Measurements from ENCODE around the gene CDH11.
A peak's percentile ranks its signal among the peaks of the same experiment; 100 is the strongest.

Gene CDH11

DNA sequence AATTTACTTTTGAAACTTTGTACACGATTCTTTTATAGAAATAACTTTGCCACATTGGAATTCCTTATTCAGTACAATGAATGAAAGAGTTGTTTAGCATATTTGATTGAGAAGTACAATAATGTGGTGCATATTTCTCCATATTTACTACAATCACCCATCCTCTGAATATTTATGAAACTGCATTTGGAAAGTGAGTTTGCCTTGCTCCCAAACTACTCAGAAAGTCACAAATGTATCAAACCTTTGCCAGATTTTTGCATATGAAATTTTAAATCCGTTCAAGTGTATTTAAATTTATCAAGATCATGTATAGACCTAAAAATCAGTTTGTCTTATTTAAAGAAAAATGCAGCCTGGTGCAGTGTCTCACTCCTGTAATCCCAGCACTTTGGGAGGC lies 148.7 kb downstream of the CDH11 start:
- DNase-seq, result no peak

- DNase-seq, result no peak
These were observed 150.7 kb downstream of the CDH11 start for GRCh38 chr16:64971171-64971570.

DNA sequence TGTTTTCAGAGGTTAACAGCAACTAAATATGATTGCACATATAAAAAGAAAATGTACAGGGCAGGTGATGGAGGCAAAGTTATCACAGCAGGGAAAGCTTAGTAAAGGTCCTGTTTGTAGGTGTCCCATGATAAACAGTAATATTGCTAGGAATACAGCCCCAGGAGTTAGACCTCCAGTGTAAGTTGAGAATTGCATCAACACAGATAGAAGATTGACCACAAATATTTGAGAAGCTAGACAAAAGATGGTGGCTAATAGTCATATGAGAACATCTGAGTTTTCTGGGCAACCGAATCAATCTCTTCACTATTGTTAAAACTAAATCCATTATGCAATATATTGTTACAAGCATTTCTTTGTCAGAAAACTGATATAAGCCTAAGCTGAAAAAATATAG lies 152.6 kb downstream of the CDH11 start:
- DNase-seq, result peak; percentile 28

DNA sequence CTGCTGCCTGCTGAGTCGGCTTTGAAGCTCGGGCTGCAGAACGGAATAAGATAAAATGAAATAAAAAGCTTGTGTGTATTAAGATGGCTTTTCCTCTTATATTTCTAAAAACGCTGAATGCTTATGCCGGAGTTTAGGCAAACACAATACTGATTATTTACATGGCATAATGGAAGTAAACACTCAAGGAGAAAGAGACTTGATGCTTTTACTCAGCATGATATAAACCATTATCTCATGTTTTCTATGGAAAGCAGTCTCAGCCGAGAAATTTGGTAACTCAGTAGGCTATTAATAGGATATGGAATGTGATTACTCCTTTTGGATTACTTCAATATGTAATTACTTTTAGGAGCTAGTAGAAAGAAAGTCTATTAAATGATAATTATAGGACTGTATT lies 153.3 kb downstream of the CDH11 start:
- no peak for DNase-seq

- peak; percentile 91 for DNase-seq
These were observed 157.7 kb downstream of the CDH11 start for GRCh38 chr16:64964126-64964540.

GRCh38 chr16:64962786-64963185 lies 159.1 kb downstream of the CDH11 start:
- DNase-seq, result peak; percentile 41

DNA sequence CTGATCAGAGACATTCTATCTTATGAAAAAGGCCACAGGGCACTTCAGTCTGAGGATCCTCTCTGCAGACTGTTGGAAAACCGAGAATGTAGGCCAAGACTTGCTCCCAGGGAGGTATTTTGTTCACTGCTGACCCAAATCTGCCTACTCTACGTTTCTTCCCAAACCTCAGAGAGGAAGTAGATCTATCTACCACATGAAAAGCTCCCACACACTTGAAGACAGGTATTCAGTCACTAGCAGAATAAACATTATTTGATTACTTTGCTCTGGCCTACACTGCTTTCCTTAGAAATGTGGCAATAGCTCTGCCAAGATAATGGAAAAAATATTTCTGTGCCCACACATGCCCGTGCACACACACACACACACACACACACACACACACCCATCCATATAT lies 164.6 kb downstream of the CDH11 start:
- no peak for DNase-seq

- peak; percentile 72 for DNase-seq
These were observed 169.7 kb downstream of the CDH11 start for GRCh38 chr16:64952177-64952576.

DNA sequence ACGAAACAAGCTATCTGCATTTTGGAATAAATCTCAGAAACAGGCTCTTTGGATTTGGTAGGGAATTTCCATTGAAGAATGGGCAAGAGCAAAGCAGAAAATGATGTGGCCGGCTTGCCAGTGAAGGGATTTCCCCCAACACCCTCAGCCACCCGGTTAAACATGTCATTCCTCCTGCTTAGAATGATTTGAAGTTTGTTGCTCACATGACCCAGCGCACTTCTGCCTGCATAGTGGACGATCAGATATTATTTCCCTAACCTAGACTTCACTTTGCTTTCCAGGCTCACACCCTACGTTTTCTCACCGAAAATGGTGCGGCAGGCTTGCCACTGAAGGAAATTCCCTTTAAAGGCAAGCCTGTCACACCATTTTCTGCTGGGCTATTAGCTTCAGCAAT lies 170.7 kb downstream of the CDH11 start:
- DNase-seq, result no peak

DNA sequence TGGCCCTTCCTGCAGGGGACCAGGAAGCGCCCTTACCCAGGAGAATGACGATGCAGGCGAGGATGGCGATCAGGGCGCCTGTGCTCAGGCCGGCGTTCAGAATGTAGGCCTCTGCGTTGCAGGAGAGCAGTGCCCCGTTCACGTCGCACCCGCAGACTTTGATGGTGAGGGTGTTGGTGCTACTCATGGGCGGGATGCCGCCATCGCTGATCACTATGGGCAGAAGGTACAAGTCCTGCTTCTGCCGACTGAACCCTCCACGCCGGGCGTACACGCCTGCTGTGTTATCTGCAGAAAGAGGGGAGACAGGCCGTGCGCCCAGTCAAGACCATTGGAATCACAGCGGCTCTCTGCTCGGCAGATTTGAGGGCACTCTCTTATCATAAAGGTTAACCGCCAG lies 171.1 kb downstream of the CDH11 start:
- no peak for DNase-seq

- no peak for DNase-seq
These were observed 171.6 kb downstream of the CDH11 start for GRCh38 chr16:64950262-64950661.

DNA sequence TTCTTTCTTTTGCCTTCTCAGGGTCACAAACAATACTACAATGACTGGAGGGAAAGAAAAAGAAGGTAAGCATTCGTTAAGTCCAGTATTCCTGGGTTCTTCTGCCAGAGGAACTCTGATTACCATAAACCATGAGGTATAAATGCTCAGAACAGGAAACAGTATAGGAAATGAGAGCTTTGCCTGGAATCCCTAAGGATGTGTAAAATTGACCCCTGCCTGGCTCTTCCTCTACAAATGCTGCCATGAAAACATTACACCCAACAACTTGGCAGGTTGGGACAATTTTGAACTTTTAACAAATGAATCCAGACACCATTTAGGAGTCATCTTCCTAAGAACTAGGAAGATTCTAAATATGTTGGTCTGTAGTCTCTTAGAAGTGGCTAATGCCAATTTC lies 173.8 kb downstream of the CDH11 start:
- no peak for DNase-seq

- no peak for DNase-seq
These were observed 174.2 kb downstream of the CDH11 start for GRCh38 chr16:64947651-64948050.

- no peak for DNase-seq
These were observed 188.0 kb downstream of the CDH11 start for GRCh38 chr16:64933885-64934284.

DNA sequence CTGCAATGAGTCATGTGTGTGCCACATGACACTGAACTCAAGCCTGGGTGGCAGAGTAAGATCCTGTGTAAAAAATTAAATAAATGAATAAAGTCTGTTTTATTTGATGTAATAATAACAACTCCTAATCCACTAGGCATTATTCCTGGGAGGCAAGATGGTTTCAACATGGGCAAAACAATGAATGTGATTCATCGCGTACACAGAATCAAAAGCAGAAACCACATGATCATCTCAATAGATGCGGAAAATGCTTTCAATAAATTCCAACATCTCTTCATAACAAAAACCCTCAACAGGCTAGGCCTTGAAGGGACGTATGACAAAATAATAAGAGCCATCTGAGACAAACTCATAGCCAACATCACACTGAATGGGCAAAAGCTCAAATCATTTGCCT lies 195.4 kb downstream of the CDH11 start:
- DNase-seq, result no peak

- no peak for DNase-seq
These were observed 196.7 kb downstream of the CDH11 start for GRCh38 chr16:64925166-64925565.

DNA sequence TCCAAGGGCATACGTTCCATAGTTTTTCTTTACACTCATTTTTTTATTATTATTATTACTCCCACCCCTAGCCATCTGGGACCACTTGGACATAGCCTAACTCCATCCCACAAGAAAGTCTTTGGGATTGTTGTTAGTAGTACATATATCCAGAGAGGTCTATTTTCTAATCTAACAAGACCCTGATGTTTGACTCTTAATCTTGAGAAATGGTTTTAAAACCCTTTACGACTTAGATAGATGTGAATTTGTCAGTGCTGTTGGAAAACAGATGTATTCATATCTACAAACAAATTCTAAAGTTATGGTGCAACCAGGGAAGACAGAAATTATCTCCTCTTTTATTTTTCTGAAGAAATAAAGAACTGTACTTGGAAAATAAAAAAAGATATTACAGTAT lies 197.8 kb downstream of the CDH11 start:
- no peak for DNase-seq

DNA sequence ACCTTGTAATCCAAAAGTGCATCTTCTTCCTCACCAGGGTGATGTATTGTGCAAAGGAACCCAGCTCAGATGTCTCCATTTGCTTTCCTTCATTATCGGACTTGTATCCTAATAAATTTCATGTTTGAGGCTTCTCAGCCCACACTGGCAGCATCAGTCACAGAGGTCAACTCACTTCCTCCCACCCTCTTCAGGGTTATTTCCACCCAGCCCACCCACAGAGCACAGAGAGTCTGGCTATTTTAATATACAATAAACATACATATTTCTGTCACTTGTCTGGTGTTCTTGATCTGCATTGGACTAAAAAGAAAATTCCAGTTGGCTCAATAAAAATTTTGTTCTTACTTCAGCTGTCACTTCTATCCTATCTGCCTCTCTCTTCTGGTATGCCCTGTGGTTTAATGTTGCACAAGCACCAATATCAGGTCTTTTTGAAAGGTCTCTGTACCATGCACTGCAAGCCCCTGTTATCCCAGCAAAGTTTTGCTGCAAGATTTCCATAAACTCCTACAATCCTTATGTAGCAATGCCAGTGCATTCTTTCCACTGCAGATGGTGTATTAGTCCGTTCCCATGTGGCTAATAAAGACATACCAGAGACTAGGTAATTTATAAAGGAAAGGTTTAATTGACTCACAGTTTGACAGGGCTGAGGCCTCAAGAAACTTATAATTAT lies 201.8 kb downstream of the CDH11 start:
- DNase-seq, result peak; percentile 29

GRCh38 chr16:64919141-64919540 lies 202.7 kb downstream of the CDH11 start:
- no peak for DNase-seq

DNA sequence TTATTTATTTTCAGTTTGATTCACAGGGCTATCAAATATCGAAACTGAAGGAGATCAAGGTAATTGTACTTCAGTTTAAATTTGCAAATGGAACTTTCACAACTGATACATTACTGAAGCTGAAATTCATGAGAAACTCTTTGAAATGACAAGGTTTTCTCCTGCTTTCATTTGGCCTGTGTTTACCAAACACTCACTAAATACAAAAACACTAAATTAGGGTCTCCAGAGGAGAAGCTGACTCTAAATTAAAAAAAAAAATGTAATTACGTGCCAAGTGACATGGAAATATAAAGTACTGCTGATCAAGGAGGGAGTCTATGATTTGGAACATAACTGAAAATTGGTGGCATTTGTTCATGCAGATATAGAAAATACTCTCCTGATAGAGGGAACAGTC lies 205.8 kb downstream of the CDH11 start:
- DNase-seq, result no peak

DNA sequence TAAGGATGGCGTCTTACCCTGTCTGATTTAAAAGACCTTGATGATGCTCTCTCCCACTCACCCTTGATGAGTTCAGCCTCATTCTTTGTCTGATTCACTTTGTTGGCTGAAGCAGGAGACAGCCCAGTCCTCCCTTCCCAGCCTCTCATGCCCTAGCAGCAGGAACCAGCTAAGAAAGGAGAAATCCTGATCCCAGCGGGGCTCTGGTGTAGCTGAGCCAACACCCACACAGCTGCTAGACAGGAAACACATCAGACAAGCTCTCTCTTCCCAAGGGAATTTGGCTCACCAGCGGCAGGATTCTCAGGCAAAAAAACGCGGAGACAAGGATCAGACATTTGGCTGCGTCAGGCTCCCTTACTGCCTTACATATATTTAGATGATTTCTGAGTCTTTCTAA lies 211.5 kb downstream of the CDH11 start:
- peak; percentile 98 for DNase-seq

GRCh38 chr16:64907844-64908243 lies 214.0 kb downstream of the CDH11 start:
- DNase-seq, result no peak

GRCh38 chr16:64903770-64904169 lies 218.1 kb downstream of the CDH11 start:
- no peak for DNase-seq

GRCh38 chr16:64900517-64900916 lies 221.3 kb downstream of the CDH11 start:
- no peak for DNase-seq

DNA sequence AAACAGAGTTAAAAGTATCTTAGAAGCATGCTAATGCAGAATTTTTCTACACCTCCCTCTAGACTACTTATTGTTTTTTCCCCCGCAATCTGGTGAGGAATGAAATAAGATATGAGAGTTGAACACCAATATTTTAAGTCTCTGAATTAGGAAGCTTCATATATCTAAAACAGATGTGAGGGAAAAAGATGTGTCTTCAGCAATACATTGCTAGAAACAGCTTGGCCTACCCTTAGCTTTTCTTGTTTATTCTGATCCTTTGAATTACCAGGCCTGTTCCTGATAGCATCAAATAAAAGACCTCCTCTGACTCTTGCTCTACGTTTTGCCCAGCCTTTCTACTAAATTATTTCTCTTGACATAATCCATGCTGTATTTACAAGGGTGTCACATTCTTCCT lies 221.8 kb downstream of the CDH11 start:
- DNase-seq, result peak; percentile 38

DNA sequence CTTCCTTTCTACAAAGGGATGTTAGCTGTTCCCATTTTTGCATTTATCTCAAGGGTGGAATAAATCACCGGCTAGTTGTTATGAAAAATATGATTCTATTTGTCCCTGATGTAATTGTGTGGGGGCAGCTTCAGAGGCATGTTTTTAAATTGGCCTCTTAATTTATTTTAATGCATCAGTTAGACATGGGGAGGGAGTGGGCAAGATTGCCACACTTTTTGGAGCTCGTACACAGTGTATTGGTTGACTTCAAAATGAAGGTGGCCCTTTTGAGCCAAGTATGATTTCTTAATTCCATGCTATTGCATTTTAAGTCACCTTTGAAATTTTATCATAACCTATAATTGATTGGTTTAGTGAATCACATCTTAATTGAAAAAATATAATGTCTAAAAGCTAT lies 223.7 kb downstream of the CDH11 start:
- no peak for DNase-seq

Measured in fibroblast of skin of right biceps (primary cell).